K562 (cell line): ENCODE data around the gene PRTN3. TPM values are rescaled to one million over a fixed set of nuclear protein-coding genes. Genes with fewer than 3 reads are reported as not detected.

Experiments used
- KAT7 ChIP-seq: sonication (generic); formaldehyde crosslinking; IDR thresholded peaks from 2 replicates; pipeline ENCODE4 v1.8.0; 2022; ENCODE audit warnings: missing genetic modification reagents, mild to moderate bottlenecking, borderline replicate concordance
- KLF16 ChIP-seq: IDR thresholded peaks from 2 replicates; pipeline ENCODE4 v1.6.1; 2016; ENCODE audit warnings: antibody characterized with exemption
- NFIX ChIP-seq: fragments of 250-450 bp; sonication (Bioruptor Pico); IDR thresholded peaks from 2 replicates; pipeline ENCODE4 v1.4.0; 2020; ENCODE audit warnings: low read depth, mild to moderate bottlenecking, moderate library complexity
- NFYB ChIP-seq: IDR thresholded peaks from 2 replicates; pipeline ENCODE4 v1.6.1; 2011; ENCODE audit warnings: mild to moderate bottlenecking, moderate library complexity; ENCODE audit not compliant: insufficient read length; ENCODE audit errors: extremely low read depth
- RNF219 ChIP-seq: fragments of 250-450 bp; sonication (Bioruptor Pico); IDR thresholded peaks from 2 replicates; pipeline ENCODE4 v1.5.0; 2022; ENCODE audit warnings: mild to moderate bottlenecking
- RUNX1 ChIP-seq: sonication (generic); IDR thresholded peaks from 2 replicates; pipeline ENCODE4 v1.6.1; 2016; ENCODE audit warnings: antibody characterized with exemption, low read depth
- ZC3H4 ChIP-seq: sonication (generic); formaldehyde crosslinking; IDR thresholded peaks from 2 replicates; pipeline ENCODE4 v1.9.0; 2021; ENCODE audit warnings: missing genetic modification reagents, borderline replicate concordance
- ZNF24 ChIP-seq: fragments of 450-650 bp; IDR thresholded peaks from 2 replicates; pipeline ENCODE4 v1.6.1; 2016
- ZNF263 ChIP-seq: sonication (generic); formaldehyde crosslinking; IDR thresholded peaks from 2 replicates; pipeline ENCODE4 v1.8.0; 2022; ENCODE audit warnings: mild to moderate bottlenecking, missing genetic modification reagents, borderline replicate concordance
- ZNF695 ChIP-seq: fragments of 450-650 bp; formaldehyde crosslinking; IDR thresholded peaks from 2 replicates; pipeline ENCODE4 v1.4.0; 2020; ENCODE audit warnings: mild to moderate bottlenecking, moderate library complexity
- ZSCAN29 ChIP-seq: fragments of 450-650 bp; IDR thresholded peaks from 2 replicates; pipeline ENCODE4 v1.6.1; 2017
- polyA plus RNA-seq, 8 experiments: library from polyadenylated mRNA; depleted of rRNA in 4 of 8; stranded (reverse) in 5 of 8; unstranded in 3 of 8; fragments of >200 nt; fragmentation: Nextera tagmentation in 2 of 8; fragmentation: Illumina TruSeq in 1 of 8; extraction: Ambion mirVana in 2 of 8; extraction: Trizol in 1 of 8; gene quantifications; 2 replicates each; pipeline versions ENCODE4 v1.2.1 to v1.2.3, GENCODE V29; 2011 to 2014; ENCODE audit warnings: inconsistent platforms in 1 of 8, missing spikeins in 1 of 8
- total RNA-seq, 7 experiments: library from RNA; depleted of rRNA in 6 of 7; stranded (reverse); fragments of >200 nt in 6 of 7; fragmentation: Illumina TruSeq in 2 of 7; extraction: Trizol in 2 of 7; gene quantifications; 2 replicates each; pipeline versions ENCODE4 v1.2.1 to v1.2.3, GENCODE V29; 2011 to 2021; ENCODE audit warnings: low replicate concordance in 1 of 7
- TF ChIP-seq, protein P1 (sequence below): fragments of 450-650 bp; IDR thresholded peaks from 2 replicates; pipeline ENCODE4 v1.6.1; 2016; ENCODE audit warnings: low read depth
- TF ChIP-seq, protein P2 (sequence below): IDR thresholded peaks from 3 replicates; pipeline ENCODE4 v1.6.1; 2011; ENCODE audit warnings: borderline replicate concordance, mild to moderate bottlenecking, moderate library complexity; ENCODE audit not compliant: insufficient read length; ENCODE audit errors: extremely low read depth

The PRTN3 gene
- total and polyA plus RNA-seq, 9 of the 15 experiments (the other 6 are each of a cell fraction or from before 2014, with no cell fraction given): 0.14 to 0.86 (median 0.43) TPM; not detected in 3

- TF ChIP-seq, protein P1, sequence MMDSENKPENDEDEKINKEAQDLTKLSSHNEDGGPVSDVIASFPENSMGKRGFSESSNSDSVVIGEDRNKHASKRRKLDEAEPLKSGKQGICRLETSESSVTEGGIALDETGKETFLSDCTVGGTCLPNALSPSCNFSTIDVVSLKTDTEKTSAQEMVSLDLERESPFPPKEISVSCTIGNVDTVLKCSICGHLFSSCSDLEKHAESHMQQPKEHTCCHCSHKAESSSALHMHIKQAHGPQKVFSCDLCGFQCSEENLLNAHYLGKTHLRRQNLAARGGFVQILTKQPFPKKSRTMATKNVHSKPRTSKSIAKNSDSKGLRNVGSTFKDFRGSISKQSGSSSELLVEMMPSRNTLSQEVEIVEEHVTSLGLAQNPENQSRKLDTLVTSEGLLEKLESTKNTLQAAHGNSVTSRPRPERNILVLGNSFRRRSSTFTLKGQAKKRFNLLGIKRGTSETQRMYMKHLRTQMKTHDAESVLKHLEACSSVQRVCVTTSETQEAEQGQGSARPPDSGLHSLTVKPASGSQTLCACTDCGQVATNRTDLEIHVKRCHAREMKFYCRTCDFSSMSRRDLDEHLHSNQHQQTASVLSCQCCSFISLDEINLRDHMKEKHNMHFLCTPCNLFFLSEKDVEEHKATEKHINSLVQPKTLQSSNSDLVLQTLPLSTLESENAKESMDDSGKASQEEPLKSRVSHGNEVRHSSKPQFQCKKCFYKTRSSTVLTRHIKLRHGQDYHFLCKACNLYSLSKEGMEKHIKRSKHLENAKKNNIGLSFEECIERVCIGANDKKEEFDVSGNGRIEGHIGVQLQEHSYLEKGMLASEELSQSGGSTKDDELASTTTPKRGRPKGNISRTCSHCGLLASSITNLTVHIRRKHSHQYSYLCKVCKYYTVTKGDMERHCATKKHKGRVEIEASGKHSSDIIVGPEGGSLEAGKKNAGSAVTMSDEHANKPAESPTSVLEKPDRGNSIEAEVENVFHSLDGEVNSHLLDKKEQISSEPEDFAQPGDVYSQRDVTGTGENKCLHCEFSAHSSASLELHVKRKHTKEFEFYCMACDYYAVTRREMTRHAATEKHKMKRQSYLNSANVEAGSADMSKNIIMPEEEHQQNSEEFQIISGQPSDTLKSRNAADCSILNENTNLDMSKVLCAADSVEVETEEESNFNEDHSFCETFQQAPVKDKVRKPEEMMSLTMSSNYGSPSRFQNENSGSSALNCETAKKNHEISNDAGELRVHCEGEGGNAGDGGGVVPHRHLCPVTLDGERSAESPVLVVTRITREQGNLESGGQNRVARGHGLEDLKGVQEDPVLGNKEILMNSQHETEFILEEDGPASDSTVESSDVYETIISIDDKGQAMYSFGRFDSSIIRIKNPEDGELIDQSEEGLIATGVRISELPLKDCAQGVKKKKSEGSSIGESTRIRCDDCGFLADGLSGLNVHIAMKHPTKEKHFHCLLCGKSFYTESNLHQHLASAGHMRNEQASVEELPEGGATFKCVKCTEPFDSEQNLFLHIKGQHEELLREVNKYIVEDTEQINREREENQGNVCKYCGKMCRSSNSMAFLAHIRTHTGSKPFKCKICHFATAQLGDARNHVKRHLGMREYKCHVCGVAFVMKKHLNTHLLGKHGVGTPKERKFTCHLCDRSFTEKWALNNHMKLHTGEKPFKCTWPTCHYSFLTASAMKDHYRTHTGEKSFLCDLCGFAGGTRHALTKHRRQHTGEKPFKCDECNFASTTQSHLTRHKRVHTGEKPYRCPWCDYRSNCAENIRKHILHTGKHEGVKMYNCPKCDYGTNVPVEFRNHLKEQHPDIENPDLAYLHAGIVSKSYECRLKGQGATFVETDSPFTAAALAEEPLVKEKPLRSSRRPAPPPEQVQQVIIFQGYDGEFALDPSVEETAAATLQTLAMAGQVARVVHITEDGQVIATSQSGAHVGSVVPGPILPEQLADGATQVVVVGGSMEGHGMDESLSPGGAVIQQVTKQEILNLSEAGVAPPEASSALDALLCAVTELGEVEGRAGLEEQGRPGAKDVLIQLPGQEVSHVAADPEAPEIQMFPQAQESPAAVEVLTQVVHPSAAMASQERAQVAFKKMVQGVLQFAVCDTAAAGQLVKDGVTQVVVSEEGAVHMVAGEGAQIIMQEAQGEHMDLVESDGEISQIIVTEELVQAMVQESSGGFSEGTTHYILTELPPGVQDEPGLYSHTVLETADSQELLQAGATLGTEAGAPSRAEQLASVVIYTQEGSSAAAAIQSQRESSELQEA: no peak
- TF ChIP-seq RUNX1: no peak
- TF ChIP-seq ZC3H4 (CRISPR knock-in tag): no peak
- TF ChIP-seq, protein P2, sequence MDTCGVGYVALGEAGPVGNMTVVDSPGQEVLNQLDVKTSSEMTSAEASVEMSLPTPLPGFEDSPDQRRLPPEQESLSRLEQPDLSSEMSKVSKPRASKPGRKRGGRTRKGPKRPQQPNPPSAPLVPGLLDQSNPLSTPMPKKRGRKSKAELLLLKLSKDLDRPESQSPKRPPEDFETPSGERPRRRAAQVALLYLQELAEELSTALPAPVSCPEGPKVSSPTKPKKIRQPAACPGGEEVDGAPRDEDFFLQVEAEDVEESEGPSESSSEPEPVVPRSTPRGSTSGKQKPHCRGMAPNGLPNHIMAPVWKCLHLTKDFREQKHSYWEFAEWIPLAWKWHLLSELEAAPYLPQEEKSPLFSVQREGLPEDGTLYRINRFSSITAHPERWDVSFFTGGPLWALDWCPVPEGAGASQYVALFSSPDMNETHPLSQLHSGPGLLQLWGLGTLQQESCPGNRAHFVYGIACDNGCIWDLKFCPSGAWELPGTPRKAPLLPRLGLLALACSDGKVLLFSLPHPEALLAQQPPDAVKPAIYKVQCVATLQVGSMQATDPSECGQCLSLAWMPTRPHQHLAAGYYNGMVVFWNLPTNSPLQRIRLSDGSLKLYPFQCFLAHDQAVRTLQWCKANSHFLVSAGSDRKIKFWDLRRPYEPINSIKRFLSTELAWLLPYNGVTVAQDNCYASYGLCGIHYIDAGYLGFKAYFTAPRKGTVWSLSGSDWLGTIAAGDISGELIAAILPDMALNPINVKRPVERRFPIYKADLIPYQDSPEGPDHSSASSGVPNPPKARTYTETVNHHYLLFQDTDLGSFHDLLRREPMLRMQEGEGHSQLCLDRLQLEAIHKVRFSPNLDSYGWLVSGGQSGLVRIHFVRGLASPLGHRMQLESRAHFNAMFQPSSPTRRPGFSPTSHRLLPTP: no peak
- peak; percentile 42; the same call in 1 of the 2 replicates for TF ChIP-seq KLF16
- TF ChIP-seq ZNF695 (CRISPR knock-in tag): no peak
- TF ChIP-seq ZNF263 (CRISPR knock-in tag): peak; percentile 27; the same call in 1 of the 2 replicates
- no peak for TF ChIP-seq ZSCAN29
- no peak for TF ChIP-seq NFIX
- no peak for TF ChIP-seq NFYB
- TF ChIP-seq KAT7 (CRISPR knock-in tag): 0 out of 2 replicates have a peak, but pooled peaks have one; percentile 69
- TF ChIP-seq RNF219 (CRISPR knock-in tag): no peak
- 0 out of 2 replicates have a peak, but pooled peaks have one; percentile 36 for TF ChIP-seq ZNF24
Measured at GRCh38 chr19:861756-862580, 21.2 kb downstream of the PRTN3 start (continued).
